HL-60 (cell line): ENCODE results near the gene MCAM.

Source experiments
- DNase-seq, 2 experiments: peaks; one replicate each; pipeline ENCODE4 v3.0.0-alpha.2; 2010 to 2020; ENCODE audit warnings: low read depth in 1 of 2, low spot score in 1 of 2
- H3K27ac ChIP-seq: fragments of 250-450 bp; sonication (Bioruptor Pico); replicated peaks from 2 replicates; pipeline ENCODE4 v1.5.1; 2020; ENCODE audit warnings: mild to moderate bottlenecking, moderate library complexity
- H3K27me3 ChIP-seq: fragments of 250-450 bp; sonication (Bioruptor Pico); 2 replicates; pipeline ENCODE4 v1.5.1; 2021; ENCODE audit warnings: mild to moderate bottlenecking, moderate library complexity; ENCODE audit not compliant: insufficient read depth, poor library complexity, severe bottlenecking
- H3K4me3 ChIP-seq: replicated peaks from 2 replicates; pipeline ENCODE4 v1.5.1; 2011; ENCODE audit warnings: mild to moderate bottlenecking, control low read depth, low read length; ENCODE audit not compliant: insufficient read depth
- CTCF ChIP-seq: IDR thresholded peaks from one replicate; pipeline ENCODE4 v1.5.1; 2011; ENCODE audit warnings: low read length, control low read depth, inconsistent platforms; ENCODE audit not compliant: insufficient read depth
- GABPA ChIP-seq: IDR thresholded peaks from 2 replicates; pipeline ENCODE4 v1.6.1; 2012; ENCODE audit warnings: low read depth
- POLR2AphosphoS5 ChIP-seq: IDR thresholded peaks from 2 replicates; pipeline ENCODE4 v1.6.1; 2012; ENCODE audit warnings: low read depth
- REST ChIP-seq: IDR thresholded peaks from 2 replicates; pipeline ENCODE4 v1.6.1; 2012; ENCODE audit warnings: low read depth; ENCODE audit not compliant: insufficient replicate concordance
- SPI1 ChIP-seq: IDR thresholded peaks from 2 replicates; pipeline ENCODE4 v1.6.1; 2012; ENCODE audit warnings: low read depth, mild to moderate bottlenecking, borderline replicate concordance

Gene MCAM

GRCh38 chr11:119309953-119310681, 6.8 kb downstream of the MCAM start:
- DNase-seq, result no peak
- TF ChIP-seq REST, result no peak
- no peak for TF ChIP-seq CTCF
- no peak for TF ChIP-seq SPI1
- no peak for TF ChIP-seq GABPA
- no peak for TF ChIP-seq POLR2AphosphoS5
- H3K27ac ChIP-seq, result no peak overlapping the region
- H3K27me3 ChIP-seq, result peaks cover 21% of the 10 kb centered on the region
- no peak overlapping the region for H3K4me3 ChIP-seq

- H3K27me3 ChIP-seq, result peaks cover 15% of the 10 kb centered on the region
- TF ChIP-seq SPI1, result no peak
- TF ChIP-seq GABPA, result no peak
- TF ChIP-seq REST, result no peak
- no peak for TF ChIP-seq POLR2AphosphoS5
- TF ChIP-seq CTCF, result no peak
- no peak for DNase-seq
- H3K27ac ChIP-seq, result no peak overlapping the region
- H3K4me3 ChIP-seq, result no peak overlapping the region
These were observed 7.5 kb downstream of the MCAM start for GRCh38 chr11:119309411-119309810.

- Histone ChIP-seq H3K27ac (no peak overlapping the region), H3K4me3 (no peak overlapping the region), H3K27me3 (peaks cover 6% of the 10 kb centered on the region)
These were observed 9.0 kb downstream of the MCAM start for GRCh38 chr11:119307974-119308373.

More at GRCh38 chr11:119307974-119308373, 9.0 kb downstream of the MCAM start:
- no peak for TF ChIP-seq GABPA
- TF ChIP-seq REST, result no peak
- no peak for TF ChIP-seq SPI1
- TF ChIP-seq CTCF, result no peak
- TF ChIP-seq POLR2AphosphoS5, result no peak
- no peak for DNase-seq
